PC-3 (cell line): ENCODE results near the gene BMP7.

Experiments used
- EZH2 ChIP-seq: fragments of 300-600 bp; sonication (generic); IDR thresholded peaks from one replicate; pipeline ENCODE4 v1.6.1; 2017; ENCODE audit warnings: antibody characterized with exemption, mild to moderate bottlenecking, low read length; ENCODE audit not compliant: unreplicated experiment
- EZH2phosphoT487 ChIP-seq: fragments of 300-600 bp; sonication (generic); IDR thresholded peaks from 2 replicates; pipeline ENCODE4 v1.6.1; 2018; ENCODE audit warnings: mild to moderate bottlenecking, antibody characterized with exemption, low read length, borderline replicate concordance
- TF ChIP-seq, protein P1 (sequence below): fragments of 300-600 bp; sonication (generic); conservative IDR thresholded peaks from 2 replicates; pipeline ENCODE4 v1.5.1; 2017; ENCODE audit warnings: antibody characterized with exemption, low read depth, mild to moderate bottlenecking, low read length

GRCh38 chr20:57131601-57132391 lies 134.6 kb downstream of the BMP7 start:
- TF ChIP-seq, protein P1, sequence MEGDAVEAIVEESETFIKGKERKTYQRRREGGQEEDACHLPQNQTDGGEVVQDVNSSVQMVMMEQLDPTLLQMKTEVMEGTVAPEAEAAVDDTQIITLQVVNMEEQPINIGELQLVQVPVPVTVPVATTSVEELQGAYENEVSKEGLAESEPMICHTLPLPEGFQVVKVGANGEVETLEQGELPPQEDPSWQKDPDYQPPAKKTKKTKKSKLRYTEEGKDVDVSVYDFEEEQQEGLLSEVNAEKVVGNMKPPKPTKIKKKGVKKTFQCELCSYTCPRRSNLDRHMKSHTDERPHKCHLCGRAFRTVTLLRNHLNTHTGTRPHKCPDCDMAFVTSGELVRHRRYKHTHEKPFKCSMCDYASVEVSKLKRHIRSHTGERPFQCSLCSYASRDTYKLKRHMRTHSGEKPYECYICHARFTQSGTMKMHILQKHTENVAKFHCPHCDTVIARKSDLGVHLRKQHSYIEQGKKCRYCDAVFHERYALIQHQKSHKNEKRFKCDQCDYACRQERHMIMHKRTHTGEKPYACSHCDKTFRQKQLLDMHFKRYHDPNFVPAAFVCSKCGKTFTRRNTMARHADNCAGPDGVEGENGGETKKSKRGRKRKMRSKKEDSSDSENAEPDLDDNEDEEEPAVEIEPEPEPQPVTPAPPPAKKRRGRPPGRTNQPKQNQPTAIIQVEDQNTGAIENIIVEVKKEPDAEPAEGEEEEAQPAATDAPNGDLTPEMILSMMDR: no peak
- no peak for TF ChIP-seq EZH2
- TF ChIP-seq EZH2phosphoT487: no peak
